Type B pancreatic cell (in vitro differentiated cells): ENCODE data around the gene APLNR. TPM values are rescaled to one million over a fixed set of nuclear protein-coding genes. Genes with fewer than 3 reads are reported as not detected.

Source experiments
- DNase-seq: peaks from one replicate; pipeline ENCODE4 v3.0.0; 2021; ENCODE audit warnings: mixed read lengths; ENCODE audit not compliant: unreplicated experiment; ENCODE audit errors: extremely low spot score
- H3K27ac Mint-ChIP-seq: 2 replicates; pipeline ENCODE4 v1.8.0; 2021; ENCODE audit warnings: mild to moderate bottlenecking, mixed read lengths
- H3K27me3 Mint-ChIP-seq: 2 replicates; pipeline ENCODE4 v1.8.0; 2021; ENCODE audit warnings: mixed read lengths
- H3K36me3 Mint-ChIP-seq: 2 replicates; pipeline ENCODE4 v1.8.0; 2021; ENCODE audit warnings: mixed read lengths
- H3K4me1 Mint-ChIP-seq: one replicate; pipeline ENCODE4 v1.8.0; 2021; ENCODE audit warnings: mixed read lengths; ENCODE audit not compliant: unreplicated experiment
- H3K4me3 Mint-ChIP-seq: 2 replicates; pipeline ENCODE4 v1.8.0; 2021; ENCODE audit warnings: mild to moderate bottlenecking, mixed read lengths
- H3K9me3 Mint-ChIP-seq: 2 replicates; pipeline ENCODE4 v1.8.0; 2021; ENCODE audit warnings: mixed read lengths
- total RNA-seq: library from RNA; stranded (reverse); gene quantifications from 2 replicates; pipeline ENCODE4 v1.2.1, GENCODE V29; 2021; ENCODE audit warnings: low replicate concordance
- TF ChIP-seq, protein P1 (sequence below): fragments of 200-600 bp; sonication (generic); conservative IDR thresholded peaks from 2 replicates; pipeline ENCODE4 v1.5.0; 2021; ENCODE audit warnings: antibody characterized with exemption, mild to moderate bottlenecking

APLNR gene
- total RNA-seq, 1 donor from 2014 or later = 2.0 TPM

DNA sequence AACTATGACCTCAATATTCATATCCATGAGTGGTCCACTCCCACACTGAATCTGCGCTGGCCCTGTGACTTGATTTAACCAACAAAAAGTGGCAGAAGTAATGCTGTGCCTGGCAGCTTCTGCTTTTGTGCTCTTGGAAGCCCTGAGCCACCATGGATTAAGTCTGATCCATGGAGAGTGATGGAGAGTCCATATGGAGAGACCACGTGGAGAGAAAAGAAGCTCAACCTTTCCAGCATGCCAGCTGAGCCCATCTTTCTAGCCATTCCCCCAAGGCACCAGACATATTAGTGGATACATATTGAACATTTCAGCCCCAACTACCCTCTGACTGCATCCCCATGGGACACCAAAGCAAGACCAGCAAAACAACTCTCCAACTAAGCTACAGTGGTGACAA is 39.3 kb downstream of the APLNR start:
- Mint-ChIP-seq H3K27ac (no peak overlapping the region), H3K4me3 (no peak overlapping the region), H3K27me3 (peaks cover 4% of the 10 kb centered on the region), H3K36me3 (no peaks in the 10 kb centered on the region), H3K4me1 (peaks cover 13% of the 10 kb centered on the region), H3K9me3 (no peaks in the 10 kb centered on the region)
- TF ChIP-seq, protein P1, sequence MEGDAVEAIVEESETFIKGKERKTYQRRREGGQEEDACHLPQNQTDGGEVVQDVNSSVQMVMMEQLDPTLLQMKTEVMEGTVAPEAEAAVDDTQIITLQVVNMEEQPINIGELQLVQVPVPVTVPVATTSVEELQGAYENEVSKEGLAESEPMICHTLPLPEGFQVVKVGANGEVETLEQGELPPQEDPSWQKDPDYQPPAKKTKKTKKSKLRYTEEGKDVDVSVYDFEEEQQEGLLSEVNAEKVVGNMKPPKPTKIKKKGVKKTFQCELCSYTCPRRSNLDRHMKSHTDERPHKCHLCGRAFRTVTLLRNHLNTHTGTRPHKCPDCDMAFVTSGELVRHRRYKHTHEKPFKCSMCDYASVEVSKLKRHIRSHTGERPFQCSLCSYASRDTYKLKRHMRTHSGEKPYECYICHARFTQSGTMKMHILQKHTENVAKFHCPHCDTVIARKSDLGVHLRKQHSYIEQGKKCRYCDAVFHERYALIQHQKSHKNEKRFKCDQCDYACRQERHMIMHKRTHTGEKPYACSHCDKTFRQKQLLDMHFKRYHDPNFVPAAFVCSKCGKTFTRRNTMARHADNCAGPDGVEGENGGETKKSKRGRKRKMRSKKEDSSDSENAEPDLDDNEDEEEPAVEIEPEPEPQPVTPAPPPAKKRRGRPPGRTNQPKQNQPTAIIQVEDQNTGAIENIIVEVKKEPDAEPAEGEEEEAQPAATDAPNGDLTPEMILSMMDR = no peak
- no peak for DNase-seq

DNA sequence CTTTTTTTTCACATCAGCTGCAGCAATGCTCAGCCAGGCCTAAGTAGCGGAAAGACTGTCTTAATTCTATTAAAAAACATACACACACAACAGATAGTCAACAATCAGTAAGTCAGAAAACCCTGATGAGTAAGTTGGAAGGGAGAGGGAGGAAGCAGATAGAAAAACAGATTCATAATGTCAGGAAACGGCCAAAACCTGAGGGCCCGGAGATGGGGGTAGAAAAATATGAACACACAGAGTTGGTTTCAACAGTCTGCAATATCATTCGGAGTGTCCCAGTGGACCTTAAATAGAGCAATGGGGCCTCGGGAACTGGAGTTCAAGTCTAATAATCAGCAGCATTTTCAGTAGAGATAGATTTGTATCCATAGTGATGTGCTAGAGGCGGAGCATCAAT is 40.5 kb downstream of the APLNR start:
- Mint-ChIP-seq H3K9me3 (no peaks in the 10 kb centered on the region), H3K27ac (no peak overlapping the region), H3K36me3 (no peaks in the 10 kb centered on the region), H3K27me3 (peaks cover 4% of the 10 kb centered on the region), H3K4me3 (no peak overlapping the region), H3K4me1 (peaks cover 10% of the 10 kb centered on the region)
- DNase-seq = no peak
- TF ChIP-seq, protein P1 = no peak

DNA sequence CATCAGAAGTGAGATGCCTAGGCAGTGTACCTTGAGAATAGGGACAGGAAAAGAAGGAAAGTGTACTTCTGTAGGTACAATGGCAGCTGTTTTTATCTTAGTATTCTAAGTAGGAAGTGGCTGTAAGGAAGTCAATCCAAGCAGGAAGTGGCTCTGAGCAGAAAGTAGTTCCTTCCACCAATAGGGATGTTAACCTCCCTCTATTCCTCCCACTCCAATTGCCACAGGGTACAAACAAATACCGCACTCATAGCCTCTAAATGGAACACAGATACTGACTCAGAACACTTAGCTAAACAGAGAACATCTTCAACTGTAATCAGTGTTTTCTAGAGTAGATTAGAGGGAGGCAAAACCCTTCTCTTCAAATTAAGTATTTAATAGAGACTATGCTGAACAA is 44.7 kb downstream of the APLNR start:
- no peak for DNase-seq

DNA sequence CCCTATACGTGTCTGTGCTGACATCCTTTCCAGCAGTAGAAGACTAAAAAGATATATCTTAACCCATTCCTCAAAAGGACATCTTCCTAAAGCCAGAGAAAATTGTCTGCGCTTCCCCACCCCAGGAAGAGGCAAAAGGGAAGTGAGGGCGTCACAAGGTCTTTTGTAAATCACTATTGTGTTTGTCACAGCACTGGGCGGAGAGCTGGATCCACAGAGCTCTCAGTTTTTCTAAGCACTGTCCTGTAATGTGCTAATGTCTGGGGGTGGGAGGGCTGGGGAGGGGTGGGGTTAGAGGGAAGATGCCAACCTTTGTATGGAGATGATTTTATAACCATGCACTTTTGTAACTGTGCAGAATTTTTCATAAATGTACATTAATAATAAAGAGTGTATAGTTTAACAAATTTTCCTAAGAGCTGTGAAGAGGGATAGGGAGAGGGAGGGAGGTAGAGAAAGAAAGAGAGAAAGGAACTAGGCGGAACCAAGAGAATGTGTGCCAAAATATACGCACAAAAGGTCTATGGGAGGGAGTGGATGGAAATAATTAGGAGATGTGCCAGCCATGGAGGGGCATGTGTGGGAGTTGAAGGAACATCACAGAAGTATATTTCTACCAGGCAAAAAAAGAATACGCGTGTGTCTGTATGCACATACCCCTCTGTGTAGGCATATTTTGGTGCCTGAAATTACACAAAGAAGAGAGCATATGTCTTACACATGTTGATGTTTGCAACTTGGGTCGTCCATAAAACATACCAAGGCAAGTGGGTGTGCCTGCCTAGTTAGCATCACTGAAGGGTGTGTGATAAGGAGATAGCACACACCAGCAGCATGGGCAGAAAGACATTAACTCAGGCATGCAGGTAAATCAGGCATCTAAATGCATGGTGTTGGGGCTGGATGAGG is 45.5 kb downstream of the APLNR start:
- peaks cover 8% of the 10 kb centered on the region for H3K27me3 Mint-ChIP-seq
- no peak for DNase-seq
- TF ChIP-seq, protein P1 = no peak
- H3K36me3 Mint-ChIP-seq = peaks cover 3% of the 10 kb centered on the region
- H3K4me3 Mint-ChIP-seq = no peak overlapping the region
- no peak overlapping the region for H3K27ac Mint-ChIP-seq
- H3K9me3 Mint-ChIP-seq = no peaks in the 10 kb centered on the region
- peaks cover under 1% of the 10 kb centered on the region for H3K4me1 Mint-ChIP-seq

More for the DNA sequence above, 44.7 kb downstream of the APLNR start:
- H3K36me3 Mint-ChIP-seq = peaks cover 3% of the 10 kb centered on the region
- H3K4me3 Mint-ChIP-seq = no peak overlapping the region
- TF ChIP-seq, protein P1 = no peak
- peaks cover 4% of the 10 kb centered on the region for H3K4me1 Mint-ChIP-seq
- peaks cover 8% of the 10 kb centered on the region for H3K27me3 Mint-ChIP-seq
- no peaks in the 10 kb centered on the region for H3K9me3 Mint-ChIP-seq
- no peak overlapping the region for H3K27ac Mint-ChIP-seq

DNA sequence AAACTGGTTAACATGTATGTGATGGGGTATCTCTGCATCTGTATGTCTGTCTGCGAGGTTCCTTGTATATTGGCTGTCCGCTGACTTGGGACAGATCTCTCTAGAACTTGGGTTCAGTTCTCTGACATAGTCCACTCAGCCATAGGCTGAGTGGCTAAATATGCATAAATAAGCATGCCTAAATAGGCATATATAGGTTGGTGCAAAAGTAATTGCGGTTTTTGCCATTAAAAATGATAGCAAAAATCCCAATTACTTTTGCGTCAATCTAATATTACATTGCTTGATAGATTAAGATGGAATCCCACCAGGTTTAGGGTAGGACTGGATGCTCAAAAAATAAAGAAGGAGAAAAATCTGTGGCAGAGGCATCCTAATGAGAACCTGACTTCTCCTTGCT is 46.5 kb downstream of the APLNR start:
- H3K27me3 Mint-ChIP-seq = peaks cover 8% of the 10 kb centered on the region
- no peaks in the 10 kb centered on the region for H3K4me1 Mint-ChIP-seq
- DNase-seq = no peak
- TF ChIP-seq, protein P1 = no peak
- H3K36me3 Mint-ChIP-seq = peaks cover 3% of the 10 kb centered on the region
- no peak overlapping the region for H3K27ac Mint-ChIP-seq
- no peak overlapping the region for H3K4me3 Mint-ChIP-seq
- no peaks in the 10 kb centered on the region for H3K9me3 Mint-ChIP-seq

Other genes starting within 250 kb of the APLNR start
- not detected in 2 replicates for gene OR5AK2, start 248.3 kb downstream of the APLNR start, total RNA-seq
- 0.48 and 2.9 TPM in 2 replicates for gene LRRC55, start 55.3 kb downstream of the APLNR start, total RNA-seq
- gene TNKS1BP1, start 87.7 kb upstream of the APLNR start, total RNA-seq = 122 and 166 TPM in 2 replicates
- 108 and 164 TPM in 2 replicates for gene SSRP1, start 98.6 kb upstream of the APLNR start, total RNA-seq
- 0.52 and 4.0 TPM in 2 replicates for gene P2RX3, start 101.1 kb upstream of the APLNR start, total RNA-seq
- gene PRG3, start 143.9 kb upstream of the APLNR start, total RNA-seq = not detected in 2 replicates
- not detected in 2 replicates for gene PRG2, start 153.4 kb upstream of the APLNR start, total RNA-seq
- gene SLC43A3, start 189.9 kb upstream of the APLNR start, total RNA-seq = 14.0 and 20.4 TPM in 2 replicates
- gene RTN4RL2, start 223.3 kb upstream of the APLNR start, total RNA-seq = 8.6 and 10.4 TPM in 2 replicates